Activated T-cell treated with anti-CD3 and anti-CD28 coated beads for 1 hour (primary cell): Measurements from ENCODE around the gene BLTP3B.

Source experiments
- DNase-seq: peaks from one replicate; pipeline ENCODE4 v3.0.0-alpha.2; 2020; ENCODE audit warnings: low read depth

The BLTP3B gene

GRCh38 chr12:100120355-100120754 lies 22.3 kb downstream of the BLTP3B start:
- DNase-seq, result no peak

DNA sequence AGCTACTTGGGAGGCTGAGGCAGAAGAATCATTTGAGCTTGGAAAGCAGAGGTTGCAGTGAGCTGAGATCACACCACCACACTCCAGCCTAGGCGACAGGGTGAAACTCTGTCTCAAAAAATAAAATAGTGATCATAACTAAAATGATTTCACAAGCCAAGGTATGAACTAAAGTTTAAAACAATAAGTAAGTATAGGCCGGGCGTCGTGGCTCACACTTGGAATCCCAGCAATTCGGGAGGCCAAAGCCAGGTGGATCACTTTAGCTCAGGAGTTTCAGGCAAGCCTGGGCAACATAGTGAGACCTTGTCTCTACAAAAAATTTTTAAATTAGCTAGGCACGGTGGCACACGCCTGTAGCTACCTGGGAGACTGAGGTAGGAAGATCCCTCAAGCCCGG lies 27.4 kb downstream of the BLTP3B start:
- DNase-seq, result no peak

GRCh38 chr12:100114574-100114973 lies 28.1 kb downstream of the BLTP3B start:
- DNase-seq, result no peak

DNA sequence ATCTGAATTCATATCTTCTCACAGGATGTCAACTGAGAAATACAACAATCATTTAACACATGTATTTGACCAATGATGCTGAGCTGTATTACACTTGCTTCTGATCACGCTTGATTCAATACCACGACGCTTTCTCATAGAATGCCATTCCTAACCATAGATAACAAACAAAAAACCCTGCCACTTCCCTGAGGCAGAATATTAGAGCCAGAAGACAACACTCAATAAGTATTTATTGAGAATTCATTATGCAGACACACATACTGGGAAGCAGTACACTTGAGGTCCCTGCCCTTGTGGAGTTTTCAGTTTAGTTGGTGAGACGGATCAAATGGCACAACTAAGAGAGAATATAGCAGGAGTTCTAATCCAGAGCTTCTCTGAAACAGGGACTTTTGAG lies 32.4 kb downstream of the BLTP3B start:
- no peak for DNase-seq

DNA sequence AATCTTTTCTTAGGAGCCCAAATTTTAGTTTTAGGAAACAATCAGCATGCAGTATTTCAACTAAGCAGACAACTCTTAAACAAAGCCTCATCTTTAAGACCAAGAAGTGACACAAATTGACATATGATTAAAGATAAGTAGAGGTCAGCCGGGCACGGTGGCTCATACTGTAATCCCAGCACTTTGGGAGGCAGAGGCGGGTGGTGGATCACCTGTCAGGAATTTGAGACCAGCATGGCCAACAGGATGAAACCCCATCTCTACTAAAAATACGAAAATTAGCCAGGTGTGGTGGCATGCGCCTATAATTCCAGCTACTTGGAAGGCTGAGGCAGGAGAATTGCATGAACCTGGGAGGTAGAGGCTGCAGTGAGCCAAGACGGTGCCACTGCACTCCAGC lies 35.8 kb downstream of the BLTP3B start:
- DNase-seq, result no peak

DNA sequence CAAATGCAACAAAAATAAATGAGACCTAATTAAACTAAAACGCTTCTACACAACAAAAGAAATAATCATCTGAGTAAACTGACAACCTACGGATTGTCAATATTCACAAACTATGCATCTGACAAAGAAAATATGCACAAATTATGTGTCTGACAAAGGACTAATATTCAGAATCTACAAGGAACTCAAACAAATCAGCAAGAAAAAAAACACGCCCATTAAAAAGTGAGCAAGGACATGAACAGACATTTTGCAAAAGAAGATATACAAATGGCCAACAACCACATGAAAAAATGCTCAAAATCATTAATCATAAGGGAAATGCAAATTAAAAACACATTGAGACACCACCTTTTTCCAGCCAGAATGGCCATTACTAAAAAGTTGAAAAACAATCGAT lies 37.0 kb downstream of the BLTP3B start:
- DNase-seq, result no peak

DNA sequence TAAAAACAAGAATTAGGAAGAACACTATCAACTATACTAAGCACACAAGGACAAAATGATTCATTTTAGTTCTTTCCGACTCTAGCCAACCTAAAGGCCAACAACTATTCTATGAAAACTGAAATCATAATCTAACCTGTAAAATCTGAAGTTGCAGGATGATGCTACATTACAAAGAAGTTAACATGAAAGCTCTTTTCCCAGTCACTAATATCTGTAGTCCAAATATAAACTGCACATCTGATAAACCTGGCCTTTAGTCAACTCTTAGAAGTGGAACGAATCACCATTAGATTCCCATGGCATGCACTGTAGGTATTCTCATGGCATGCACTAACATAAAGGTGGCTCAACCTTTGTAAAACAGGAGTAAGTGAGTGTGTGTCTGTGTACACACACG lies 41.7 kb downstream of the BLTP3B start:
- DNase-seq, result no peak
